GM12878 (cell line): ENCODE results near the gene EFHC1. TPM values are rescaled to one million over a fixed set of nuclear protein-coding genes. Genes with fewer than 3 reads are reported as not detected.

Experiments
- ATAC-seq: fragments of 200-7000 bp; cut with Tn5 transposase; 3 replicates; pipeline ENCODE4 v1.9.1; 2020; ENCODE audit warnings: mild to moderate bottlenecking, moderate library complexity
- BruUV-seq: library from RNA; stranded (reverse); fragments of 400-500 nt; replicated peaks from 2 replicates; lab custom pipeline; 2021; lab: Mats Ljungman, UMichigan
- CTCF ChIA-PET: fragments of 300-600 bp; sonication (Branson Sonifier 250); formaldehyde crosslinking; extraction: SDS; loops from one replicate; lab custom pipeline; 2021; ENCODE audit warnings: inconsistent platforms; lab: Yijun Ruan, JAX
- POLR2A ChIA-PET: fragments of 350-600 bp; formaldehyde crosslinking; extraction: SDS; loops from one replicate; lab custom pipeline; 2021; ENCODE audit warnings: inconsistent platforms; lab: Charles Lee
- RAD21 ChIA-PET: fragments of 300-600 bp; sonication (Branson Sonifier 250); formaldehyde crosslinking; loops from one replicate; lab custom pipeline; 2023; ENCODE audit warnings: antibody characterized with exemption; ENCODE audit not compliant: unreplicated experiment; lab: Charles Lee
- SMC1A ChIA-PET: fragments of 300-600 bp; sonication (Branson Sonifier 250); formaldehyde crosslinking; loops from one replicate; lab custom pipeline; 2023; ENCODE audit not compliant: unreplicated experiment, uncharacterized antibody; lab: Charles Lee
- DNase-seq: peaks from one replicate; pipeline ENCODE4 v3.0.0-alpha.2; 2011; ENCODE audit warnings: low read depth, low spot score
- FAIRE-seq: peaks from 3 replicates; lab custom pipeline; 2011; peaks lifted over from hg19 to GRCh38; lab: Jason Lieb, UNC
- H2AFZ ChIP-seq: 2 replicates; pipeline ENCODE4 v1.6.0; 2011; ENCODE audit warnings: low read depth, low read length, control low read depth; ENCODE audit not compliant: control insufficient read depth
- H3K27ac ChIP-seq: 2 replicates; pipeline ENCODE4 v1.5.1; 2011; ENCODE audit warnings: control low read depth; ENCODE audit not compliant: control insufficient read depth, insufficient read depth
- H3K27me3 ChIP-seq, 2 experiments: replicated peaks in 1 of 2; 2 replicates each; pipeline versions ENCODE4 v1.6.0 to v1.6.1; 2011; ENCODE audit warnings: low read length in 1 of 2; ENCODE audit not compliant: control insufficient read depth in 2 of 2, insufficient read depth in 2 of 2
- H3K36me3 ChIP-seq, 2 experiments: 2 replicates each; pipeline ENCODE4 v1.5.1; 2011; ENCODE audit warnings: low read length in 1 of 2; ENCODE audit not compliant: control insufficient read depth in 2 of 2, insufficient read depth in 2 of 2
- H3K4me1 ChIP-seq: 2 replicates; pipeline ENCODE4 v1.6.1; 2011; ENCODE audit warnings: mild to moderate bottlenecking, low read length, moderate library complexity, mixed read lengths; ENCODE audit not compliant: control insufficient read depth, insufficient read depth
- H3K4me2 ChIP-seq: 2 replicates; pipeline ENCODE4 v1.6.0; 2011; ENCODE audit warnings: control low read depth; ENCODE audit not compliant: control insufficient read depth, insufficient read depth
- H3K4me3 ChIP-seq: fragments of 200-600 bp; sonication (generic); 2 replicates; pipeline ENCODE4 v1.5.1; 2016
- H3K79me2 ChIP-seq: 2 replicates; pipeline ENCODE4 v1.6.0; 2011; ENCODE audit warnings: low read length; ENCODE audit not compliant: control insufficient read depth, insufficient read depth
- H3K9ac ChIP-seq: 2 replicates; pipeline ENCODE4 v1.8.0; 2011; ENCODE audit warnings: low read length, control low read depth, mixed read lengths; ENCODE audit not compliant: control insufficient read depth, insufficient read depth
- H3K9me3 ChIP-seq: replicated peaks from 3 replicates; pipeline ENCODE4 v1.5.1; 2011; ENCODE audit warnings: mild to moderate bottlenecking, low read length; ENCODE audit not compliant: control insufficient read depth, insufficient read depth
- H4K20me1 ChIP-seq: 2 replicates; pipeline ENCODE4 v1.6.0; 2011; ENCODE audit not compliant: control insufficient read depth, insufficient read depth
- ATF2 ChIP-seq: IDR thresholded peaks from 2 replicates; pipeline ENCODE4 v1.6.1; 2012; ENCODE audit warnings: low read length, inconsistent platforms
- BHLHE40 ChIP-seq, 2 experiments: fragments of 450-650 bp in 1 of 2; IDR thresholded peaks; 2 replicates each; pipeline ENCODE4 v1.6.1; 2011 to 2017; ENCODE audit warnings: low read depth in 2 of 2, borderline replicate concordance in 1 of 2, improper control_type of control experiment in 1 of 2, low read length in 1 of 2, mild to moderate bottlenecking in 1 of 2
- CHD4 ChIP-seq: fragments of 200-600 bp; sonication (generic); IDR thresholded peaks from 2 replicates; pipeline ENCODE4 v1.6.1; 2016; ENCODE audit warnings: mild to moderate bottlenecking
- EGR1 ChIP-seq, 2 experiments: IDR thresholded peaks; 1 replicate in 1 of 2; 2 replicates in 1 of 2; pipeline ENCODE4 v1.6.1; 2011 to 2012; ENCODE audit warnings: low read depth in 2 of 2, low read length in 2 of 2, borderline replicate concordance in 1 of 2, mild to moderate bottlenecking in 1 of 2, moderate library complexity in 1 of 2
- HDAC2 ChIP-seq: fragments of 200-600 bp; sonication (generic); IDR thresholded peaks from 2 replicates; pipeline ENCODE4 v1.6.1; 2017
- IKZF2 ChIP-seq, 2 experiments: fragments of 450-650 bp; IDR thresholded peaks; 2 replicates each; pipeline ENCODE4 v1.6.1; 2017; ENCODE audit warnings: mild to moderate bottlenecking in 2 of 2, moderate library complexity in 2 of 2
- NFIC ChIP-seq: IDR thresholded peaks from 2 replicates; pipeline ENCODE4 v1.6.1; 2012; ENCODE audit warnings: low read depth, mild to moderate bottlenecking, inconsistent platforms, low read length, moderate library complexity
- PAX5 ChIP-seq: IDR thresholded peaks from 2 replicates; pipeline ENCODE4 v1.6.1; 2011; ENCODE audit warnings: low read depth, low read length, borderline replicate concordance
- RBBP5 ChIP-seq: fragments of 200-600 bp; sonication (generic); conservative IDR thresholded peaks from 2 replicates; pipeline ENCODE4 v1.6.1; 2016
- SRF ChIP-seq, 2 experiments: IDR thresholded peaks; 2 replicates each; pipeline ENCODE4 v1.6.1; 2011; ENCODE audit warnings: low read depth in 2 of 2, low read length in 2 of 2, mild to moderate bottlenecking in 1 of 2, moderate library complexity in 1 of 2
- STAT3 ChIP-seq: IDR thresholded peaks from 2 replicates; pipeline ENCODE4 v1.6.1; 2011; ENCODE audit warnings: low read depth, low read length, improper control_type of control experiment
- WGBS: methylation state at CpG from one replicate; pipeline ENCODE4 v1.1.6; 2016; ENCODE audit warnings: low lambda C conversion rate; ENCODE audit not compliant: insufficient replicate concordance, insufficient coverage; ENCODE audit errors: missing lambda C conversion rate; 5-methylcytosine and 5-hydroxymethylcytosine counted together
- in situ Hi-C: fragments of 300-500 bp; cut with MboI; formaldehyde crosslinking; loops from 9 replicates; pipeline ENCODE4 v1.14.3; 2018; ENCODE audit warnings: mixed read lengths
- intact Hi-C: fragments of 100-400 bp; cut with micrococcal nuclease; formaldehyde crosslinking; loops from one replicate; pipeline ENCODE4 v1.14.2; 2022; ENCODE audit not compliant: unreplicated experiment
- polyA plus RNA-seq, 11 experiments: library from polyadenylated mRNA; depleted of rRNA in 4 of 11; unstranded in 6 of 11; stranded (reverse) in 5 of 11; fragments of >200 nt; fragmentation: Nextera tagmentation in 4 of 11; fragmentation: Illumina TruSeq in 1 of 11; extraction: Ambion mirVana in 4 of 11; extraction: Trizol in 1 of 11; gene quantifications; 1 replicate in 1 of 11; 2 replicates in 10 of 11; pipeline versions ENCODE4 v1.2.1 to v1.2.3, GENCODE V29; 2011 to 2016; ENCODE audit warnings: inconsistent platforms in 2 of 11, missing spikeins in 2 of 11, low read depth in 1 of 11
- total RNA-seq, 4 experiments: library from RNA; depleted of rRNA in 3 of 4; stranded (reverse); fragments of >200 nt in 3 of 4; fragmentation: Illumina TruSeq in 1 of 4; extraction: Trizol in 1 of 4; gene quantifications; 2 replicates each; pipeline versions ENCODE4 v1.2.1 to v1.2.3, GENCODE V29; 2013 to 2021
- TF ChIP-seq, protein P1 (sequence below): IDR thresholded peaks from 2 replicates; pipeline ENCODE4 v1.6.1; 2011; ENCODE audit warnings: mild to moderate bottlenecking, low read depth, low read length, moderate library complexity; ENCODE audit not compliant: insufficient replicate concordance
- TF ChIP-seq, protein P2 (sequence below): fragments of 450-650 bp; formaldehyde crosslinking; IDR thresholded peaks from 2 replicates; pipeline ENCODE4 v1.5.0; 2022; ENCODE audit warnings: mild to moderate bottlenecking, missing genetic modification characterization
- TF ChIP-seq, protein P3 (sequence below): IDR thresholded peaks from 2 replicates; pipeline ENCODE4 v1.6.1; 2012; ENCODE audit warnings: low read depth, low read length, improper control_type of control experiment
- TF ChIP-seq, protein P4 (sequence below): IDR thresholded peaks from 2 replicates; pipeline ENCODE4 v1.6.1; 2011; ENCODE audit warnings: low read depth, low read length, improper control_type of control experiment, borderline replicate concordance

The EFHC1 gene
- total and polyA plus RNA-seq, 10 of the 15 experiments (the other 5 are each of a cell fraction or from before 2014, with no cell fraction given) = 5.5 to 14.5 (median 8.8) TPM

- intact Hi-C loops (no loop called here), in situ Hi-C loops (no loop called here)
- CTCF ChIA-PET = no interaction called here
- DNase-seq (no peak), ATAC-seq (no peak), FAIRE-seq (no peak)
- WGBS = 72% methylated on average over 7 of the region's 7 CpGs
- Histone ChIP-seq H3K27ac (no peak overlapping the region), H3K79me2 (no peaks in the 10 kb centered on the region), H3K9ac (no peak overlapping the region), H3K4me3 (no peak overlapping the region), H3K9me3 (no peaks in the 10 kb centered on the region; the same call in 2 of the 3 replicates), H2AFZ (no peak overlapping the region), H3K4me1 (no peaks in the 10 kb centered on the region), H3K27me3 (no peaks in the 10 kb centered on the region), H3K4me2 (no peak overlapping the region), H4K20me1 (no peaks in the 10 kb centered on the region), H3K36me3 (no peaks in the 10 kb centered on the region)
- SMC1A ChIA-PET = interaction anchor here (0.6 to 1.3 kb wide), 3 partner anchors 11 to 62 kb away, joined by 3 to 4 read pairs (median 3); no protein-coding TSS in a partner anchor
- no TSS peak for BruUV-seq
- RAD21 ChIA-PET = interaction anchor here (0.7 to 1.7 kb wide), 2 partner anchors 16 to 30 kb away, joined by 3 read pairs; no protein-coding TSS in a partner anchor
- POLR2A ChIA-PET = no interaction called here
- TF ChIP-seq, protein P1, sequence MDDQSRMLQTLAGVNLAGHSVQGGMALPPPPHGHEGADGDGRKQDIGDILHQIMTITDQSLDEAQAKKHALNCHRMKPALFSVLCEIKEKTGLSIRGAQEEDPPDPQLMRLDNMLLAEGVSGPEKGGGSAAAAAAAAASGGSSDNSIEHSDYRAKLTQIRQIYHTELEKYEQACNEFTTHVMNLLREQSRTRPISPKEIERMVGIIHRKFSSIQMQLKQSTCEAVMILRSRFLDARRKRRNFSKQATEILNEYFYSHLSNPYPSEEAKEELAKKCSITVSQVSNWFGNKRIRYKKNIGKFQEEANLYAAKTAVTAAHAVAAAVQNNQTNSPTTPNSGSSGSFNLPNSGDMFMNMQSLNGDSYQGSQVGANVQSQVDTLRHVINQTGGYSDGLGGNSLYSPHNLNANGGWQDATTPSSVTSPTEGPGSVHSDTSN = no peak
- no peak for TF ChIP-seq BHLHE40 (IDR thresholded peaks at IDR 0.05; ENCODE audit: borderline replicate concordance in 1 of 2, low read depth in 2 of 2, low read length in 1 of 2)
- TF ChIP-seq CHD4 = no peak
- TF ChIP-seq EGR1 (IDR thresholded peaks at IDR 0.05; ENCODE audit: borderline replicate concordance in 1 of 2, low read depth in 2 of 2, low read length in 2 of 2) = no peak
- TF ChIP-seq, protein P2, sequence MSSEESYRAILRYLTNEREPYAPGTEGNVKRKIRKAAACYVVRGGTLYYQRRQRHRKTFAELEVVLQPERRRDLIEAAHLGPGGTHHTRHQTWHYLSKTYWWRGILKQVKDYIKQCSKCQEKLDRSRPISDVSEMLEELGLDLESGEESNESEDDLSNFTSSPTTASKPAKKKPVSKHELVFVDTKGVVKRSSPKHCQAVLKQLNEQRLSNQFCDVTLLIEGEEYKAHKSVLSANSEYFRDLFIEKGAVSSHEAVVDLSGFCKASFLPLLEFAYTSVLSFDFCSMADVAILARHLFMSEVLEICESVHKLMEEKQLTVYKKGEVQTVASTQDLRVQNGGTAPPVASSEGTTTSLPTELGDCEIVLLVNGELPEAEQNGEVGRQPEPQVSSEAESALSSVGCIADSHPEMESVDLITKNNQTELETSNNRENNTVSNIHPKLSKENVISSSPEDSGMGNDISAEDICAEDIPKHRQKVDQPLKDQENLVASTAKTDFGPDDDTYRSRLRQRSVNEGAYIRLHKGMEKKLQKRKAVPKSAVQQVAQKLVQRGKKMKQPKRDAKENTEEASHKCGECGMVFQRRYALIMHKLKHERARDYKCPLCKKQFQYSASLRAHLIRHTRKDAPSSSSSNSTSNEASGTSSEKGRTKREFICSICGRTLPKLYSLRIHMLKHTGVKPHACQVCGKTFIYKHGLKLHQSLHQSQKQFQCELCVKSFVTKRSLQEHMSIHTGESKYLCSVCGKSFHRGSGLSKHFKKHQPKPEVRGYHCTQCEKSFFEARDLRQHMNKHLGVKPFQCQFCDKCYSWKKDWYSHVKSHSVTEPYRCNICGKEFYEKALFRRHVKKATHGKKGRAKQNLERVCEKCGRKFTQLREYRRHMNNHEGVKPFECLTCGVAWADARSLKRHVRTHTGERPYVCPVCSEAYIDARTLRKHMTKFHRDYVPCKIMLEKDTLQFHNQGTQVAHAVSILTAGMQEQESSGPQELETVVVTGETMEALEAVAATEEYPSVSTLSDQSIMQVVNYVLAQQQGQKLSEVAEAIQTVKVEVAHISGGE (CRISPR knock-in tag) = no peak
- TF ChIP-seq, protein P3, sequence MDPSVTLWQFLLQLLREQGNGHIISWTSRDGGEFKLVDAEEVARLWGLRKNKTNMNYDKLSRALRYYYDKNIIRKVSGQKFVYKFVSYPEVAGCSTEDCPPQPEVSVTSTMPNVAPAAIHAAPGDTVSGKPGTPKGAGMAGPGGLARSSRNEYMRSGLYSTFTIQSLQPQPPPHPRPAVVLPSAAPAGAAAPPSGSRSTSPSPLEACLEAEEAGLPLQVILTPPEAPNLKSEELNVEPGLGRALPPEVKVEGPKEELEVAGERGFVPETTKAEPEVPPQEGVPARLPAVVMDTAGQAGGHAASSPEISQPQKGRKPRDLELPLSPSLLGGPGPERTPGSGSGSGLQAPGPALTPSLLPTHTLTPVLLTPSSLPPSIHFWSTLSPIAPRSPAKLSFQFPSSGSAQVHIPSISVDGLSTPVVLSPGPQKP = no peak
- no peak for TF ChIP-seq SRF (IDR thresholded peaks at IDR 0.05; ENCODE audit: low read depth in 2 of 2, low read length in 2 of 2)
- no peak for TF ChIP-seq HDAC2
- no peak for TF ChIP-seq PAX5
- TF ChIP-seq RBBP5 = no peak
- TF ChIP-seq NFIC = no peak
- TF ChIP-seq IKZF2 (IDR thresholded peaks at IDR 0.05) = no peak
- no peak for TF ChIP-seq ATF2
- no peak for TF ChIP-seq STAT3
- TF ChIP-seq, protein P4, sequence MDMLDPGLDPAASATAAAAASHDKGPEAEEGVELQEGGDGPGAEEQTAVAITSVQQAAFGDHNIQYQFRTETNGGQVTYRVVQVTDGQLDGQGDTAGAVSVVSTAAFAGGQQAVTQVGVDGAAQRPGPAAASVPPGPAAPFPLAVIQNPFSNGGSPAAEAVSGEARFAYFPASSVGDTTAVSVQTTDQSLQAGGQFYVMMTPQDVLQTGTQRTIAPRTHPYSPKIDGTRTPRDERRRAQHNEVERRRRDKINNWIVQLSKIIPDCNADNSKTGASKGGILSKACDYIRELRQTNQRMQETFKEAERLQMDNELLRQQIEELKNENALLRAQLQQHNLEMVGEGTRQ = no peak
Measured at GRCh38 chr6:52482903-52483670, 62.9 kb downstream of the EFHC1 start.
